ENCODE results near the gene ART1.

Gene ART1

GRCh38 chr11:3667149-3668035 lies 22.5 kb downstream of the ART1 start:
- DNase-seq: no peak

DNA sequence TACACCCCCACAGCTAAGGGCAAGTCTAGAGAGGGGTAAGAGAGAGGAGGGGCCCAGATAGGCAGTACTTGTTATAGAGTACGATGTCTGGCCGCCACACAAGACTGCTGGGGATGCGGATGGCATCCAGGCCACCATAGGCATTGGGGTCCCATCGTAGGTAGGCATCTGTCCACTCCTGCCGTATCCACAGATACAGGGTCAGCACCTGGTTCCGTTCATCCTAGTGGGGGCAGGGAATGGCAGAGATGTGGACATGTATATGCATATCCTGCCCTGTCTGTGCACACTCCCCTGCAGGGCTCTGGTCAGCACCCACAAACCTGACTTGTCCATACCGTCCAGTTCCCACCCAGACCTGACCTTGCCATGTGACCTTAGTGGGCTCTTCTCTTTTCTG lies 24.2 kb downstream of the ART1 start:
- DNase-seq: no peak

DNA sequence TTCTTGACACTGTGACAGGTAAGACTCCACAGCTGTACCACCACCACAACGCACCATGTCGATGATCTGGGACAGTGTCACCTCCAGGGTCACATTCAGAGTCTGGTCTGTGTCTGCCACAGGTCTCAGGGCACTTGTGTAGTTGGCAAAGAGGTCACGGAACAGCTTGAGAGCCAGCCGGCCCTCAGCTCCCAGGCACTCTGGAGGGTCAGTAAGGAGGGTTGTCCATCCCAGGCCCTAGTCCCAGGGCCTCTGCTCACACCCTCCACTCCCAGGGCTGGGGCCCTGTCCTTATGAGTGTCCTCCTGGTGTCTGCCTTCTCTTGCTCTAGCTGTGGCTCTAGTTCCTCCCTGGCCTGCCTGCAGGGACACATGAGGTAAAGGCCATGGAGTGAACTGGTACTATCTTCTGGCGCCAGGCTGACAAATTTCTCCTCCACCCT lies 24.8 kb downstream of the ART1 start:
- no peak for DNase-seq

GRCh38 chr11:3671334-3672254 lies 26.7 kb downstream of the ART1 start, which contains the start of gene CHRNA10:
TSS of gene CHRNA10 (minus strand) at chr11:3671384. CDS start at chr11:3671312, 72 bp downstream.
- DNase-seq: peak in 2 of 3 experiments; percentile 16 to 55

DNA sequence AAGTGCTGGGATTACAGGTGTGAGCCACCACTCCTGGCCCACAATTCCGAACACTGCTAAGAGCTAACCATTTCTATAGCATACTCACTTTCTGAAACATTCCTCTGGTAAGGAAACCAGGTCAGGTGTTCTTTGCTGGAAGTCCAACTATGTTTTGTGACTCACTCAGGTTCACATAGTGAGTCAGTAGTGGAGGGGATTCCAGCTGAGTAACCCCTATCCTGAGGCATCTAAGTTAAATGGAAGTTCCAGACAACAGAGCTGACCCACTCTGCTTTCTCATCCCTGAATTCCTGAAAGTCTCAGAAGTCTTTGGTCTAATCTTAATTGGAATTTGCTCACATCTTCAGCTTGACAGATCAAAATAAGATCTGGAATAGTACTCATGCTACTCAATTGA lies 29.3 kb downstream of the ART1 start:
- no peak for DNase-seq

- DNase-seq: no peak
Observed at GRCh38 chr11:3675971-3676370, 31.0 kb downstream of the ART1 start.

GRCh38 chr11:3679077-3679476 lies 34.1 kb downstream of the ART1 start:
- DNase-seq: no peak

DNA sequence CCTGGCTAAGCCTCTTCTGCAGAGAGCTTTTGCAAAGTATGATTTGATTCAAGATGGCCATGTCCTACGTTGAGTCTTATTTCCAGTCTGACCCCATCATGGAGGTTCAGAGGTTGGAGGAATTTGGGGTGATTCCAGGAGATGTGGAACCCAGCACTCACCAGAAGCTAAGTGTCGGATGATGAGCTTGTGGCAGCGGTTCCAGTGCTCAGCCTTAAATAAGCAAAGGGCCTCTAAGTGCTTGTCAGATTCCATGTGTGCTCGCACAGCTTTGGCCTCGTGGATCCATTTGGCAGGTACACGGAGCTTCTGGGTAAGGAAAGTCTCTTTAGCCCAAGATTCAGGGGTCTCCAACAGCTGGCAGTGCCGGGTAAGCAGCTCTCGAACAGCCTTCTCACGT lies 38.1 kb downstream of the ART1 start:
- DNase-seq: no peak

- DNase-seq: no peak
Observed at GRCh38 chr11:3684129-3684818, 39.3 kb downstream of the ART1 start.

DNA sequence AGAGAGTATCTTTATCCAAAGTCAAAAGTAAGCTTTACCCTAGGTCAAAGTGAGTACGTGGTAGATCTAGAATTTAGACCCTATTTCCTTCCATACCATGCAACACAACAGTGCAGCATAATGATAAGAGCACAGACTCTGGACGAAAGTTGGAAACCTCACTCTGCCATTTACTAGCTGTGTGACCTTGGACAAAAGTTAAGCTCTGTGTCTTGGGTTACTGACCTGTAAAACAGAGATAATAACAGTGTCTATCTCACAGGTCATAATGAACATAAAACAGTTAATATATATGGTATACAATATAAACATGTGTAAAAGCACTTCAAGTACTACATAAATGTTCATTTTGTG lies 39.9 kb downstream of the ART1 start:
- no peak for DNase-seq

GRCh38 chr11:3685923-3686322 lies 41.0 kb downstream of the ART1 start:
- DNase-seq: peak in 1 of 3 experiments; percentile 43

DNA sequence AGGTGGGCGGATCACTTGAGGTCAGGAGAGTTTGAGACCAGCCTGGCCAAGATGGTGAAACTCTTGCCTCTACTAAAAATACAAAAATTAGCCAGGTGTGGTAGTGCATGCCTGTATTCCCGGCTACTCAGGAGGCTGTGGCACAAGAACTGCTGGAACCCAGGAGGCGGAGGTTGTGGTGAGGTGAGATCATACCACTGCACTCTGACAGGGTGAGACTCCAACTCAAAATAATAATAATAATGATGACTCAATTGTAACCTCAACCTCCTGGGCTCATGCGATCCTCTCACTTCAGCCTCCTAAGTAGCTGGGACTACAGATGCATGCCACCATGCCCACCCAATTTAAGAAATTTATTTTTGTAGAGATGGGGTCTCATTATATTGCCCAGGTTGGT lies 41.8 kb downstream of the ART1 start:
- no peak for DNase-seq

- no peak for DNase-seq
Observed at GRCh38 chr11:3700410-3700809, 55.5 kb downstream of the ART1 start.

DNA sequence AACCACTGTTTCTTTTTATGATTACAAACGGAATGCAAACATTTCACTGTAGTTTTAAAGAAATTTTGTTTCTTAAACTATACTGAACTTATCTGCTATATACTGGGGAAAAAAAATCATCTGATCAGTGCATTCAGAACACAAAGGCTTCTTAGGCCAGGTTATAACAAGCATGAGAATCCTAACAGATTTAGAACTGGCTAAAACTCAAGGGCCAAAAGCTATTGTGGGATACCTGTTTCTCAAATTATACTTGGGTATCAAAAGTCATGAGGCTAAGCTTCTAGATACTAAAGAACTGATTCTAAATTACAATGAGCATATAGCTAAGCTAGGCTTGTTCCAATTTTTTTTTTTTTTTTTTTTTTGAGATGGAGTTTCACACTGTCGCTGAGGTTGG lies 56.0 kb downstream of the ART1 start:
- no peak for DNase-seq

DNA sequence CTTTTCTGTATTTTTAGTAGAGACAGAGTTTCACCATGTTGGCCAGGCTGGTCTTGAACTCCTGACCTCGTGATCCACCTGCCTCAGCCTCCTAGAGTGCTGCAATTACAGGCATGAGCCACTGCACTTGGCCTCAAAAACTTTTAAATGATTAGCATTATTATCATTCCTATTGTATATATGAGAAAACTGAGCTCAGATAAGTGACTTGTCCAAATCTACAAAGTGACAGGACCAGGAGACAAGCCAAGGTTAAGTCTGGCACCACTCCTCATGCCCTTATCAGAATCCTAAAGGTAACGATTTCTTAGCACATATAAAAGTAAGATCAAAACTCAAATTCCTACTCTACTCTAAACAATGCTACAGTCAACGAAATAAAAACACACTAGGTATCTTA lies 58.5 kb downstream of the ART1 start:
- DNase-seq: no peak

- DNase-seq: no peak
Observed at GRCh38 chr11:3707176-3707575, 62.2 kb downstream of the ART1 start.

DNA sequence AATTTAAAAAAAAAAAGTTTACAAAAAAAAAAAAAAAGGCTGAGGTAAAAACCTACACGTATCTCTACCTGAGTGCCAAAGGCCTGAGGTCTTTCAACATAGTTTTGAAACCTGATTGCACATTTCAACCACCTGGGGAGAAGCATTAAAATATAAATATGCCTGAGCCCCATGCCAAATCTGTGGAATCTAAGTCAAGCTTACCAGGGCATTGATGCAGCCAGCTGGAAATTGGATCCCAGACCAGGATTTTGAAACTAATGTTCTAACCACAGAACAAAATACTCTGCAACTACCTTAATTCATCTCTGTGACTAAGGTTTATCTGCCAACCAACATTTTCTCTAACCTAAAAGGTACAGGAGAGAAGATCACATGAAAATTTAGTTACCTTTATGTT lies 65.0 kb downstream of the ART1 start:
- no peak for DNase-seq

DNA sequence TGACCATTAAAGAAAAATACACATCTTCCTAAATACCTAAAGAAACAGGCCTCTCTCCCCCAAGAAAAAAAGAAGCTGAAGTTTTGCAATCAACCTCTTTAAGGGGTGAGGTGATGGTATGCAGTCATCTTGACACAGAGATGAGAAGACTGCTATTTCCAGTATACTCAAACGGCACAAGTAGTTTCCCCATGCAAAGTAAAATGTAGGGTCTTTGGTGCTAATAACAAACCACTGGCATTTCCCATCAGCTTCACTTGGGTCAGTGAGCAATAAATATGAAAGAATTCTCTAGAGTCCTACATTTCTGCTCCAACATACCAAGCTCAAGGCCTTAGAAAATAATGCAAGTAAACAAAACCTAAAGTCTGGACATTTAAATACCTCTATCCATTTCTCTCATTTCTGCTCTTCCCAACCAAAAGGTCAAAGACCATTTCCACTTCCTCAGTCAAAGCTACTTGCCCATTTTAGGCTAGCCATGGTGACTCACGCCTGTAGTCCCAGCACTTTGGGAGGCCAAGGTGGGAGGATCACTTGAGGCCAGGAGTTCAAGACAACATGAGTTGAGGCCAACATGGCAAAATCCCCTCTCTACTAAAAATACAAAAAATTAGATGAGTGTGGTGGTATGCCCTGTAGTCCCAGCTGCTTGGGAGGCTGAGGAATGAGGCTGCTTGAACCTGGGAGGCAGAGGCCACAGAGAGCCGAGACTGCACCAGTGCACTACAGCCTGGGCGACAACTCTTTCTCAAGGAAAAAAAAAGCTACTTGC lies 65.7 kb downstream of the ART1 start:
- no peak for DNase-seq

DNA sequence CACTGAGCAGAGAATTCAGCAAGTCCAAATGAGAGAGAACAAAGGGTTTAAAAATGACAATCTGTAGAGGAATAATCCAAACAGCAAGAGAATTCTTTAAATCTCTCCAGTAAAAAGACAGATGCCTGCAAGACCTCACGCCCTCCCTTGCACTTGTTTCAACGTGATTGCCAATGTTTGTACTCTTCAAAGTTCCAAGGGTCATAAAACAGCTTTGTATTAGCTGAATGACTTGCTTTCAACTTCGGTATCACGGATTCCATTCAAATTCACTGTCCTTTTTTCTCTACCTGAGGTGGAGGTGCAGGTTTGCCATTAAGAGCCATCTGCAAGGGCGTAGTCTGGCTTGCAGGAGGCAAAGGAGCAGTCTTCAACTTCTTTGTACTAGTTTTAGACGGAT lies 67.3 kb downstream of the ART1 start:
- no peak for DNase-seq
